ENCODE measurements around the gene ARL6IP5.

GRCh38 chr3:69090021-69090420 lies 5.3 kb downstream of the ARL6IP5 start:
- TF ChIP-seq POLR2AphosphoS5 (IDR thresholded peaks at IDR 0.05; ENCODE audit: borderline replicate concordance, low read depth, low read length) (no peak), FOXP2 (optimal IDR thresholded peaks at IDR 0.05; ENCODE audit: control extremely low read depth, extremely low read length, insufficient read depth) (no peak), EZH2 (IDR thresholded peaks at IDR 0.05) (no peak)

Measured in SK-N-MC (cell line).